ENCODE data around the gene NUP188. TPM values are rescaled to one million over a fixed set of nuclear protein-coding genes. Genes with fewer than 3 reads are reported as not detected.

Gene NUP188
- total and polyA plus RNA-seq, 2 donors (not counting 1 experiment from before 2014, with no cell fraction given) = 28.8 to 31.4 TPM

DNA sequence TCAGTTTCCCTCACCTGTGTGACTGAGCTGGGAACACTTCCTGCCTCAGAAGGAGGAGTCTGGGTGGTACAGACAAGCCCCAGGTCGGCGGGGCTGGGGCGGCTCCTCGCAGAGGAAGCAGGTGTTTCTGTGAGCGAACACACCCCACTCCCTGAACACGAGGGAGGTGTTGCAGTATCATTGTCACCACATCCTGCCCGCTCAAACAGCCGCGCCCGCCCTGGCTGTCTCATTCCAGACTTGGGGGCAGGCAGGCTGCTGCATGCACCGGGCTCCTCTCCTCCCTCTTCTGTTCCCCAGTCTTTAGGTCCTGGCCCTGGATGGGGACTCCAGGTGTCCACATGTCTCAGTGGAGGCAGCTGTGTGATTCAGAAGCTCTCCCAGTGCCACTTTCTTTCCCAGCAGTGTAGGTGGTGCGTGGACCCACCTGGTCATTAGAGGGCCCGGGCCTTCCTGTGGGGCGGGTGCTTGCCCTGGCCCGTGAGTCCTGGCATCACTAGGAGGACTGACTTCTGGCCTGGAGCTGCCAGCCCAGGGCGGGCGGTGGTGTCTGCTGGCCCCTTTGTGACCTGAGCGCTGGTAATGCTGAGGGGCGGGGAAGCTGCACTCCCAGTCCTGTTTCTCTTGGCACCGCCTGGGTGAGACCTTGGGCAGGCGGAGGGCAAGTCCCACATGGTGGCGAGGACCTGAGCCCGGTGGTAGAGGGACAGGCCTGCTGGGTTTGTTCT, 45.0 kb upstream of the NUP188 start:
- H3K4me1 ChIP-seq (ENCODE audit: control insufficient read depth, extremely low read depth, insufficient read depth, low read length) = peaks cover 2% of the 10 kb centered on the region
- H4K20me1 ChIP-seq (ENCODE audit: control insufficient read depth, extremely low read depth, insufficient read depth, low read length) = no peaks in the 10 kb centered on the region
- H2AFZ ChIP-seq (ENCODE audit: low read length) = no peak overlapping the region
- DNase-seq (ENCODE audit: low read depth in 2 of 2) = no peak
- H3K27me3 ChIP-seq (ENCODE audit: control insufficient read depth, insufficient read depth, low read length) = no peaks in the 10 kb centered on the region
- peaks cover 6% of the 10 kb centered on the region for H3K36me3 ChIP-seq (ENCODE audit: control insufficient read depth, insufficient read depth, low read length)
- H3K4me3 ChIP-seq (replicated peaks in 1 of 4; ENCODE audit: control extremely low read depth in 1 of 4, insufficient read depth in 1 of 4, low read depth in 3 of 4, low read length in 4 of 4) = no peak overlapping the region
- TF ChIP-seq EZH2 (IDR thresholded peaks at IDR 0.05; ENCODE audit: low read length, missing control alignments) = no peak
- TF ChIP-seq CTCF (conservative IDR thresholded peaks at IDR 0.05 in 1 of 2, IDR thresholded peaks at IDR 0.05 in 1 of 2; ENCODE audit: low read depth in 1 of 2, low read length in 2 of 2) = no peak
- no peak overlapping the region for H3K27ac ChIP-seq (ENCODE audit: insufficient read depth, low read length)
- H3K79me2 ChIP-seq (ENCODE audit: control insufficient read depth, insufficient read depth, low read length) = peaks cover 13% of the 10 kb centered on the region
- H3K9me3 ChIP-seq (ENCODE audit: control insufficient read depth, insufficient read depth, low read depth, low read length) = no peaks in the 10 kb centered on the region
- H3K4me2 ChIP-seq (ENCODE audit: extremely low read depth, insufficient read depth, low read length) = no peak overlapping the region
- H3K9ac ChIP-seq (ENCODE audit: insufficient read depth, low read length) = no peak overlapping the region

DNA sequence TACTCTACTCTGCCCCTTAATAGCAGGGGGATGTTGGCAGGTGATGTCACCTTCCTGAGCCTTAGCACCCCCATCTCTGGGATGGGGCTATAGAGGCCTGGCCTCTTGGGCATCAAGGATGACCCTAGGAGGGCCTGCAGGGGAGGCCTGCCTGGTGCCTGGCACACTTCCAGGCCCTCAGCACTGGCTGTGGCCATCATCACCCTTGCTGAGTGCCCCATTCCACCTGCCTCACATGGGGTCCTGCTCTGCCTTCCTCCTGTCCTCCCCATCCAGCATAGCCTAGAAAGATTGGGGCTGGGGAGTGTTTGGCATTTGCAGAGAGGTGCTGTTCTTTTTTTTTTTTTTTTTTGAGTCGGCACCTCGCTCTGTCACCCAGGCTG, 44.4 kb upstream of the NUP188 start:
- Histone ChIP-seq H3K4me3 (replicated peaks in 1 of 4; ENCODE audit: control extremely low read depth in 1 of 4, insufficient read depth in 1 of 4, low read depth in 3 of 4, low read length in 4 of 4) (no peak overlapping the region), H3K36me3 (ENCODE audit: control insufficient read depth, insufficient read depth, low read length) (peaks cover 10% of the 10 kb centered on the region), H3K4me1 (ENCODE audit: control insufficient read depth, extremely low read depth, insufficient read depth, low read length) (peaks cover 2% of the 10 kb centered on the region)

More for the DNA sequence above, 44.4 kb upstream of the NUP188 start:
- H3K4me2 ChIP-seq (ENCODE audit: extremely low read depth, insufficient read depth, low read length) = no peak overlapping the region
- no peak overlapping the region for H3K9ac ChIP-seq (ENCODE audit: insufficient read depth, low read length)
- no peaks in the 10 kb centered on the region for H3K9me3 ChIP-seq (ENCODE audit: control insufficient read depth, insufficient read depth, low read depth, low read length)
- no peaks in the 10 kb centered on the region for H3K27me3 ChIP-seq (ENCODE audit: control insufficient read depth, insufficient read depth, low read length)
- H4K20me1 ChIP-seq (ENCODE audit: control insufficient read depth, extremely low read depth, insufficient read depth, low read length) = no peaks in the 10 kb centered on the region
- TF ChIP-seq CTCF (conservative IDR thresholded peaks at IDR 0.05 in 1 of 2, IDR thresholded peaks at IDR 0.05 in 1 of 2; ENCODE audit: low read depth in 1 of 2, low read length in 2 of 2) = no peak
- TF ChIP-seq EZH2 (IDR thresholded peaks at IDR 0.05; ENCODE audit: low read length, missing control alignments) = no peak
- DNase-seq (ENCODE audit: low read depth in 2 of 2) = no peak
- peaks cover 17% of the 10 kb centered on the region for H3K79me2 ChIP-seq (ENCODE audit: control insufficient read depth, insufficient read depth, low read length)
- H2AFZ ChIP-seq (ENCODE audit: low read length) = no peak overlapping the region
- H3K27ac ChIP-seq (ENCODE audit: insufficient read depth, low read length) = no peak overlapping the region
